Activated CD4-positive, alpha-beta T cell treated with anti-CD3 and anti-CD28 coated beads for 4 hours (primary cell): ENCODE results near the gene DISP1.
"Not testable (repeated sequence)": the region's sequence is repeated elsewhere in the genome, so short reads cannot be mapped to it uniquely, and the experiment has no call there.

Source experiments
- DNase-seq, 2 donors: peaks; one replicate each; pipeline ENCODE4 v3.0.0-alpha.2; 2020

DISP1 gene

DNA sequence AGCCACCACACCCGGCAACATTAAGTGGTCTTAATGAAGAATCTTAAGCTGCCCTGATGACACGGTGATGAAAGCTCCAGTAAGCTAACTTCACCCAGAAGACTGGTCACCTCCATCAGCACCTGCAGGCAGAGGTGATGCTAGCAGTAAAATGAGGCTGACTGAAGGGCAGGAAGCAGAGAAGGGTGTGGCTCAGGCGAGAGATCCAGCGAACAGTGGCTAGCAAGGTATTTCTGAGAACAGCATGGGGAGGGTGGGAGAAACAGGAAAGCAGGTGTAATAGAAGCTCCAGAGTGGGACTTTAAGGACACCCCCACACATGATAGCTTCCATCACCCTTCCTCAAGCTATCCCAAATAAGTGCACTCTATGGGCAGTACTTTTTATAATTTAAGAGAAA, 15.9 kb upstream of the DISP1 start:
- DNase-seq, result no peak

- no peak for DNase-seq
These were observed 13.8 kb upstream of the DISP1 start for GRCh38 chr1:222801067-222801466.

DNA sequence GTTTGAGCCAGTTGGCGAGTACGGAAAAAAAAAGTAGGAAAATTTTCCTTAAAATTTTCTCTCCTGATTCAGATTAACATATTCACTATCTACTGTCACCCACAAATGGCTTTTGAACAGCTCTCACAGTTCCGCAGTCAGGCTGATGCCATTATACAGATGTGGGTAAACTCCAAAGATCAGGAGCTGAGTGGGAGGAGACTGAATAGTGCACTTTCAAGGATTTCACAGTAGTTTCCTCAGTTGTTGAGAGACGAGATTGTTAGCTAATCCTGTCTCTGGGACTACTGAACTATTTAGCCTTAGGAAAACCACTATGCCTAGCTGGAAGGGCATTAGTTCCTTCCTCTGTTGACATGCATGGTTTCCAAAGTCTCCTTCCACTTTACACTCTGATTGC, 3.2 kb upstream of the DISP1 start:
- no peak for DNase-seq

DNA sequence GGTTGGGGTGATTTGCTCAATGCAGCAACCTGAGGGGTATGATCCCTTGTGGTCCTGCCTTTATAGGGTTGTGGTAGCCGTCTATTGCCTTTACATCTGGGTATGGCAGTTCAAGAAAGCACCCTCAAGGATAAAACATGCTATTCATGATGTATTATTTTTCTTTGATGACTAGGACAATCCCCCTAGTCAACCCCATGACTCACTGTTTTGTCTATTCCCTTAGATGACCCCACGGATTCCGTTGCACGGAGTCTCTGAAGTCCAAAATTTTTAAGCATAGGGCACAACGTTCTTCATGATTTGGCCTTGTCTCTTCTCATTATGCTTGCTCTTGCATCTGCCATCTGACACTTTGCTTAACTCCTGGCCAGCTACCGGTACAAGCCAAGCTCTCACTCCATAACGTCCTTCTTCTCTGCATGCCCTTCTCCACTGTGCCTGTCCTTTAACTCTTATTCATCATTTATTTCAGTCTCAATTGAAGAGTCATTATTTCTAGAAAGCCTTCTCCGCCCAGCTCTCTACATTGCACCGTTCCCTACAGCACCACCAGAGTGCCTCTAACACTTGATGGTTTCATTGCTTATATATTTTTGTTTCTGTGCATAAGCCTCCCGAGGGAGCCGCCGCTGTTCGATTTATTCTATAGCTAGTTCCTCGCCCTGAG, 838 bp upstream of the DISP1 start:
- DNase-seq, result peak in 1 of 2 donors; percentile 4

- no peak for DNase-seq
These were observed 564 bp downstream of the DISP1 start for GRCh38 chr1:222815440-222815765.

- no peak for DNase-seq
These were observed 2.7 kb downstream of the DISP1 start for GRCh38 chr1:222817529-222817928.

DNA sequence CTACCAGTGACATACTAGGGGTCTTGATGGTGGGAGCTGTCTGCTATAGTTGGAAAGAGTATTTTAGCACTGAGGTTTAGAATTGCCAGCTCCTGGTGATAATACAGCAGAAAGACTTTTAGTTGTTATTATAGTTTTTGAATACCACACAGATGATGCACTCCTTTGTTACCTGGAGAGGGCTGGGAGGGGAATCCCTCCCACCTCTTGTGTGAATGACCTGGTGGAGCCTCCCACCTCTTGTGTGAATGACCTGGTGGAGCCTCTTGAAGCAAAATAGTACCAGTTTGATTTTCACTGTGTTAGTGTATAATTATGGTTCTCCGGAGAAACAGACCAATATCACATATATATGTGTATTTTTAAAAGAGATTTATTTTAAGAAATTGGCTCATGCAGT, 3.3 kb downstream of the DISP1 start:
- no peak for DNase-seq

- DNase-seq, result no peak
These were observed 5.4 kb downstream of the DISP1 start for GRCh38 chr1:222820171-222820712.

DNA sequence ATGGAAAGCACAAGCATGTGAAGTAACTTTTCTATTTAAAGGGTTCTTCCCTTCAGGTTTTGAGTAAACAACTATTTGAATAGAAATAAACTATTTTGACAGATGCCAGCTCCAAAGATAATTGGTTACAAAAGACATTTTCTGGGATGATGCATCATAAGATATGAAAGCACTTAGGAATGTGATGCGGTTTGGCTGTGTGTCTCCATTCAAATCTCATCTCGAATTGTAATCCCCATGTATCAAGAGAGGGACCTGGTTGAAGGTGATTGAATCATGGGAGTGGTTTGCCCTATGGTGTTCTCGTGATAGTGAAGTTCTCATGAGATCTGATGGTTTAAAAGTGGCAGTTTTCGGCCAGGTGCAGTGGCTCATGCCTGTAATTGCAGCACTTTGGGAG, 6.4 kb downstream of the DISP1 start:
- no peak for DNase-seq

GRCh38 chr1:222823695-222824094, 8.9 kb downstream of the DISP1 start:
- DNase-seq, result no peak

DNA sequence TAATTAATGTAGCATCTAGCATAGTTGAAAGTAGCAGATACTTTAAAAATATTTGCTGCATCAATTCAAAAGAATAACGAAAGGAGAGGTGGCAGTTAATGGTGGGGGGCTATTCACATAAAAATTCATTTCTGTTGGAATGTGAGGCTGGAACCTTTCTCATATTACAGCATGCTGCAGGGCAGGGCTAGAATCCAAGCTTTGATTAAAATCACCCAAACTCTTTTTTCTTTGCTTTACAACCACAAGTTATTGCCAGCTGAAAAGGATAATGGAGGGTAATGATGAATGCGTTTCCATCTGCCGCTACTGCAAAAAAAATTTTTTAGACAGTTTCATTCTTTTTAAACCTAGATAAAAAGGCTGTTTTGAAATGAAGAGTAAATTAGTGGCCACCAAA, 9.8 kb downstream of the DISP1 start:
- DNase-seq, result no peak

DNA sequence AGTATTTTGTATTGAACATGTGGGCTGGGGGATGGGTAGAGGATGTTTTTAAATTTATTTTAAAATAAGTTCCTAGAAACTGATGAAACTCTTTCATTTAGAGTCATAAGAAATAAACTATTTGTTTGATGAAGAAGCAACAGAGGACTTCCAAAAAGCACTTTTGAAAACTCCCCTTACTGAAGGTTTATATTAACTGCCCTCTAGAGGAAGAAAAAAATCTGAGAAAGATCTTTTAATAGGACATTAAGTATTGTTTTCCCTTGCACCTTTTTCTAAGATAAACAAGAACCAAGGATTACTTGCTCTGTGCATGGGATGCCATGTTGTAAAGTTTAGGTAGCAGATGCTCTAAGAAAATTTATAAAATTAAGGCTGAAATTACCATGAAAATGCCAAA, 14.1 kb downstream of the DISP1 start:
- DNase-seq, result no peak

- DNase-seq, result no peak
These were observed 15.0 kb downstream of the DISP1 start for GRCh38 chr1:222829868-222830267.

DNA sequence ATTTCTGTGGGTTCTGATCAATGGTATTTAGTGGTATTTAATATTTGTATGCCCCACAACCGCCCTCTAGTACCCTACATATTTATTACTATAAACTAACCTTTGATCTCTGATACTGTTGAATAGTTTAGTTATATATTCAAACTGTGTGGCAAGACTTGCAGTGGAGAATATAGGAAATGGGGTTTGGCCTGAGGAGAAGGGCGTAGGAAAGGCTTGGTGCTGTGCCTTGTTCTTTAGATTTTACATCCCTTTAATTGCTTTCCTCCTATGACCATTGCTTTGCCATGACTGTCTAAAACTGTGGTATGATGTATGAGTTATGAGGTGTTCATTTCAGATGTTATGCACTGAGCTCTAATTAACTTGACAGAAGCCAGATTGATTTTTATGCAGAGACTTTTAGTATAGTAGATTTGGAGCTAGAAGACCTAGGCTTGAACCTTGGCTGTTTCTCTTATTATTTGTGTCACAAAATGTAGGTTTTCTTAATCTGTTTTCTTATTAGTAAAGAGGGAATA, 18.6 kb downstream of the DISP1 start:
- DNase-seq, result no peak

DNA sequence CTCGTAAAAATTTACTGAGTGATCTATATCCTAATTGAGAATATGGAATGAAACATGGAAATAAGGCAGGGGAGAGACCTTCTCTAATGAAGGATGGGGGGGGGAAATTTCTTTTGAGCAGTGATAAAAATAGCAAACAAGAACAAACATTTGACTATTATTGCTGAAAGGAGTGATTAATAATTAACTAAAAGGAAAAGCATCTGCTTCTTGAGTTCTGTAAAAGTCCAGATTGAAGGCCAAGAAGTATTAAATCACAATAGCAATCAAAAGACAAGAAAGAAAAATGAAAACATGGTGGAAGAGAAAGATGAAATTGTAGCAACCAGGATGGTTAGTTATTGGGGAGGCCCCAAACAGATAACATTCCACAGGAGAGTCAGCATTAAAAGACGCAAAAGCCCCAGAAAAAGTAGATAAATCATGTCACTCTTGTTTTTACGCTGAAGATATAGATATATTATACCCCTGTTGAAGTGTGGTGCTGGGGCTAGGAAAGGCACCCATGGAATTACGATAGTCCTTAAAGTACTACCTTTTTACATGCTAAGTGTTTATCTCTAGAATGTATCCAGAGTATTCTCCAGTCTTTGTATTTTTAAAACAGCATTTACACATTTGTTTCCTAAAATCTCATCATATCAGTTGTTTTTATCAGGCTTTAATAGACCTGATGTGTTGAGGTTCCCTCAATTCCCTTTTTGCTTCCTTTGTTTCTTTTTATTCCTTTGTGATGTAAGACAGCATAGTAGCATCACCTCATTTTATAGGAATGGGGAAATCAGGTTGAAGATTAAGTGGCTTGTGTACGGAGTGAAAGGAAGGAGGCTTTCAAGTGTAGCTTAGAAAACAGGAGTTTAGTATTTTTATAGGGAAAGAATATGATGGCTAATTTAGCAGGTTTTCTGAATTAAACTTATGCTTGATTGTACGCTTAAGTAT, 28.9 kb downstream of the DISP1 start:
- DNase-seq, result no peak

DNA sequence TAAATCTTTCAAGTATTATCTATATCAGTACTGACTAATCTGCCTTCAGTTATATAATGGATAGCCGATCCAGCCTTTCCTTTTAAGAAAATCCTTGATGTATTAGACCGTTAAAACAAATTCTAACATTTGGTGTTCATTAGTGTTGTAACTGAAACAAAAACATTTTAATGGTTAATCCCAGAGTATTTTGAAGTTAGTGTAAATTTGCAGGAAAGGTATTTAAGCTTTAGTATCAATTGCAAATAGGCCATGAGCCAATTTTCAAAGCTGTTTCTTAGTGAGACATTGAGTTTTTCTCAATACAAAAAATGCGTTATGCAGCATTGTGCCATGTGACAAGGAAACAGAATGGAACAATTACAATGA, 29.6 kb downstream of the DISP1 start:
- no peak for DNase-seq

GRCh38 chr1:222845763-222846162, 30.9 kb downstream of the DISP1 start:
- no peak for DNase-seq

- DNase-seq, result not testable (repeated sequence)
These were observed 35.7 kb downstream of the DISP1 start for GRCh38 chr1:222850550-222850949.

GRCh38 chr1:222852326-222852725, 37.5 kb downstream of the DISP1 start:
- no peak for DNase-seq

DNA sequence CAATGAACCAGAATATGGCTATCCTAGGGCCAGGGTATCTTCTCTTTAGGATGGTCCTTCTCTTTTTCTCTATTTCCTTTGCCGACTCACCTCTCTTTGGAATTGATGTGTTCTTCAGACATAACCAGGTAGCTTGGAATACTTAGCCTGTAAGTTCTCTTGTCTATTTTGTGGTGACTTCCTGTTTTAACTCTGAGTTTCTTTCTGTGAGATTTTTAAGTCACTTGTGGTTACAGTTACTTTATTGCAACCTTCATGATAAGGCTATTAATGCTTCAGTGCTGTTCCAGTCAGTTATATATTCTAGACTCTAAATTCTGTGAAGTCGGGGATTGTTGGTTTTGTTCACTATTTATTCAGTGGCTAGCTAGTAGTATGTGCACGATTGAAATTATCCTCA, 46.2 kb downstream of the DISP1 start:
- DNase-seq, result no peak
